SJSA1 (cell line): ENCODE data around the gene HK1. TPM values are rescaled to one million over a fixed set of nuclear protein-coding genes. Genes with fewer than 3 reads are reported as not detected.
A peak's percentile ranks its signal among the peaks of the same experiment; 100 is the strongest.
"Not testable (repeated sequence)": the region's sequence is repeated elsewhere in the genome, so short reads cannot be mapped to it uniquely, and the experiment has no call there.

Experiments used
- DNase-seq, 2 experiments: peaks; one replicate each; pipeline ENCODE4 v3.0.0-alpha.2; 2015 to 2020; ENCODE audit warnings: low spot score in 2 of 2, low read depth in 1 of 2
- H3K27ac ChIP-seq: fragments of 250-450 bp; sonication (Bioruptor Pico); 2 replicates; pipeline ENCODE4 v1.5.1; 2020; ENCODE audit warnings: mild to moderate bottlenecking, moderate library complexity
- H3K27me3 ChIP-seq: fragments of 250-450 bp; sonication (Bioruptor Pico); replicated peaks from 2 replicates; pipeline ENCODE4 v1.5.1; 2020; ENCODE audit warnings: mild to moderate bottlenecking, moderate library complexity
- H3K36me3 ChIP-seq: fragments of 250-450 bp; sonication (Bioruptor Pico); 2 replicates; pipeline ENCODE4 v1.5.1; 2020; ENCODE audit warnings: mild to moderate bottlenecking
- H3K4me1 ChIP-seq: fragments of 250-450 bp; sonication (Bioruptor Pico); replicated peaks from 2 replicates; pipeline ENCODE4 v1.6.1; 2021; ENCODE audit warnings: mild to moderate bottlenecking
- H3K4me3 ChIP-seq: fragments of 250-450 bp; sonication (Bioruptor Pico); 2 replicates; pipeline ENCODE4 v1.5.1; 2020; ENCODE audit warnings: mild to moderate bottlenecking
- H3K9me3 ChIP-seq: fragments of 250-450 bp; sonication (Bioruptor Pico); replicated peaks from 2 replicates; pipeline ENCODE4 v1.5.1; 2020; ENCODE audit warnings: mild to moderate bottlenecking
- total RNA-seq: library from RNA; depleted of rRNA; stranded (reverse); fragments of >200 nt; shearing (Covaris generic); gene quantifications from 2 replicates; pipeline ENCODE4 v1.2.3, GENCODE V29; 2014

The HK1 gene
- total RNA-seq, 1 experiment from 2014 or later: 53.1 TPM

- no peak overlapping the region for H3K27ac ChIP-seq
- no peak for DNase-seq
- no peaks in the 10 kb centered on the region for H3K27me3 ChIP-seq
- H3K4me3 ChIP-seq: no peak overlapping the region
- no peaks in the 10 kb centered on the region for H3K9me3 ChIP-seq
- peaks cover 32% of the 10 kb centered on the region for H3K4me1 ChIP-seq
- H3K36me3 ChIP-seq: peaks cover 18% of the 10 kb centered on the region
These were observed 42.9 kb downstream of the HK1 start for GRCh38 chr10:69321039-69321715.

- H3K4me1 ChIP-seq: peaks cover 37% of the 10 kb centered on the region
- no peak overlapping the region for H3K4me3 ChIP-seq
- no peaks in the 10 kb centered on the region for H3K27me3 ChIP-seq
- no peak for DNase-seq
- no peak overlapping the region for H3K27ac ChIP-seq
- peaks cover 18% of the 10 kb centered on the region for H3K36me3 ChIP-seq
- no peaks in the 10 kb centered on the region for H3K9me3 ChIP-seq
These were observed 43.6 kb downstream of the HK1 start for GRCh38 chr10:69321865-69322264.

GRCh38 chr10:69322346-69322745 lies 44.0 kb downstream of the HK1 start:
- DNase-seq, H3K27me3 ChIP-seq, H3K9me3 ChIP-seq, H3K4me3 ChIP-seq, H3K27ac ChIP-seq: not testable (repeated sequence)
- Histone ChIP-seq H3K36me3 (peaks cover 18% of the 10 kb centered on the region), H3K4me1 (peaks cover 36% of the 10 kb centered on the region)

DNA sequence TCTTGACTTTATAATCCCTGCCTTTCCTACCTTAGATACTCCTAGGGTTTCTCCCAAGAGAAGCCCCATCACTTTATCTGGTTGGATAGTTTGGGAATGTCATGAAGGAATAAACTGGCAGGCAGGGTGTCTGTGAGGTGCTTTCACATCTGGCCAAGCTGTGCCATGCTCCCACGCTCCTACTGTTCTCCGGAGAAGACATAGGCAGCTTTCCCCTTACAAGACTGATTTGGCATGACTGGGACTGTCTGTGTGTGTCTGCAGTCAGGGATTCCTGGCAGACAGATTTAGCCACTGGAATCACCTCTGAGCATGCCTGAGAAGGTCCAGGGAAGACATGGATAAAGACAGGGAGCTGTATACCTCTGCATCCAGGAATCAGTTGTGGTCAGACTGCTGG lies 45.3 kb downstream of the HK1 start:
- no peaks in the 10 kb centered on the region for H3K9me3 ChIP-seq
- H3K4me3 ChIP-seq: no peak overlapping the region
- H3K27me3 ChIP-seq: no peaks in the 10 kb centered on the region
- H3K4me1 ChIP-seq: peaks cover 24% of the 10 kb centered on the region
- no peak for DNase-seq
- no peak overlapping the region for H3K27ac ChIP-seq
- peaks cover 12% of the 10 kb centered on the region for H3K36me3 ChIP-seq

DNA sequence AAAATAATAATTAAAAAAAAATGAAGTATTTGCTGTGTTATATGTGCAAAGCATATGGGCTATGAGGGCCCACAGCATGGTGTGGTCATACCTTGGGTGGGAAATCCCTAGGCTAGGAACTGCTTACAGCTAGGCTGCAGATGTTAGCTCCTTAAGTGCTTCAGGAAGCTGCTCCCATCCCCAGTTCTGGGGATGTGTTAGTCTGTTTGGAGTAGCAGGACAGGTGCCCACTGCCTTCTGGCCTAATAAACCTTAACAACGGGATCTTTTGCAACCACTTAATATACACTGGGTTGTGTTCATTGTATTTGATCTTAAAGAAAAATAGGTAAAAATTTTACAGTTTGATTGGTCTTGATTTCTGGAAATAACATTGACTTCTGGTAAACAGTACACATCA lies 46.3 kb downstream of the HK1 start:
- H3K4me3 ChIP-seq: no peak overlapping the region
- H3K27ac ChIP-seq: no peak overlapping the region
- H3K36me3 ChIP-seq: peaks cover 6% of the 10 kb centered on the region
- H3K4me1 ChIP-seq: peaks cover 23% of the 10 kb centered on the region
- H3K9me3 ChIP-seq: no peaks in the 10 kb centered on the region
- DNase-seq: no peak
- no peaks in the 10 kb centered on the region for H3K27me3 ChIP-seq

DNA sequence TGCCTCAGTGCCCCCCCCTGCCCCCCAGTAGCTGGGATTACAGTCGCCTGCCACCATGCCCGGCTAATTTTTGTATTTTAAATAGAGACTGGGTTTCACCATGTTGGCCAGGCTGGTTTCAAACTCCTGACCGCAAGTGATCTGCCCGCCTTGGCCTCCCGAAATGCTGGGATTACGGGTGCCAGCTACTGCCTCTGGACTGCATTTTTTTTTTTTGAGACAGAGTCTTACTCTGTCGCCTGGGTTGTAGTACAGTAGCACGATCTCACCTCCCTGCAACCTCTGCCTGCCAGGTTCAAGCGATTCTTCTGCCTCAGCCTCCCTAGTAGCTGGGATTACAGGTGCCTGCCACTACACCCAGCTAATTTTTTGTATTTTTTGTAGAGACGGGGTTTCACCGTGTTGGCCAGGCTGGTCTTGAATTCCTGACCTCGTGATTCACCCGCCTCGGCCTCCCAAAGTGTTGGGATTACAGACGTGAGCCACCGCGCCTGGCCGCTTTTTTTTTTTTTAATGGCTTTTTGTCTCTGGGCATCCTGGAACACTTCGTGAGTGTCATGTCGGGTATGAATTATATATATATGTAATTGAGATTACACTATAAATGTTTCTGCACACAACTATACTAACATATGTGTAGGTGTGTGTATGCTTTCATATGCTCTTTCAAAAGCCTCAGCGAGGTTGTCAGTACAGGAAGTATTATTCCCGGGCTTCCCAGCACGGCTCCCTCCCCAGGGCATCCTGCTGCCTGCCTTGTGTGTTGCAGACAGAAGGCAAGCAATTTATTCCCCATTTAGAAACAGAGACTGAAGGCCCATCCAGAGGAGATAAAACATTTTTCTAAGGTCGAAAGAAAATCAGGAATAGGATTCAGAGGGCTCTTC lies 47.6 kb downstream of the HK1 start:
- H3K4me3 ChIP-seq, H3K36me3 ChIP-seq, H3K27ac ChIP-seq, H3K9me3 ChIP-seq, H3K27me3 ChIP-seq: not testable (repeated sequence)
- H3K4me1 ChIP-seq: peaks cover 13% of the 10 kb centered on the region
- peak; percentile 31 to 53 for DNase-seq

DNA sequence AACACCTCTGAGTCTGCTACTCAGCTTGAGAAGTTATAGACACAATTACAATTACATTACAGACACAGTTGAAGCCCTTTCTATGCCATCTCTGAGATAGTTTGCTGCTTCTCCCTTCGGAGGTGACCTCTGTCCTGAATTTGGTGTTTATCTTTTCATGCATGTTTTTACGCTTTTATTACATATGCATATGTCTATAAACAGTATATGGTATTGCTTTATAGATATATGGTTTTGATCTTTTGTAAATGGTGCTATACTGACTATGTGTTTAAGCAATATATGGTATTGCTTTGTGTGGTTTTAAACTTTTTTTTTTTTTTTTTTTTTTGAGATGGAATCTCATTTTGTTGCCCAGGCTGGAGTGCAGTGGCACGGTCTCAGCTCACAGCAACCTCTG lies 48.4 kb downstream of the HK1 start:
- Histone ChIP-seq H3K4me3 (no peak overlapping the region), H3K36me3 (no peaks in the 10 kb centered on the region), H3K27ac (no peak overlapping the region), H3K4me1 (peaks cover 13% of the 10 kb centered on the region), H3K27me3 (no peaks in the 10 kb centered on the region), H3K9me3 (no peaks in the 10 kb centered on the region)
- DNase-seq: no peak

GRCh38 chr10:69327463-69328379 lies 49.4 kb downstream of the HK1 start:
- H3K4me3 ChIP-seq: no peak overlapping the region
- H3K36me3 ChIP-seq: peaks cover 3% of the 10 kb centered on the region; the same call in 1 of the 2 replicates
- H3K4me1 ChIP-seq: peaks cover 13% of the 10 kb centered on the region
- H3K9me3 ChIP-seq: no peaks in the 10 kb centered on the region
- no peak overlapping the region for H3K27ac ChIP-seq
- DNase-seq: no peak
- H3K27me3 ChIP-seq: no peaks in the 10 kb centered on the region; the same call in 1 of the 2 replicates

DNA sequence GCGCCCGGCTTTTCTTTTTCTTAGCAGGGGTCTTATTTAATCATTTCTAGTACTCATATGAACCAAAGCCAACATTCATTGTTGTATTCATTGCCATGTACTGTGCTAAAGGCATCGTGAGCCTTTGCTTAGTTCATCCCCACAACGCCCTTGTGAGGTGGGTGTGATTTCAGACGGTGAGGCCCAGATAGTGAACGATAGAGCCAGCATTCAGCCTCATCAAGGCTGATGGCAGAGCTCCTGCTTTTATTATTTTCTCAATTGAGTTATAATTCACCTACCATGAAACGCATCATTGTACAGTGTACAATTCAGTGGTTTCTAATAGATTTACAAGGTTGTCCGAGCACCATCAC lies 50.1 kb downstream of the HK1 start:
- DNase-seq: no peak
- peaks cover 13% of the 10 kb centered on the region for H3K4me1 ChIP-seq
- peaks cover 3% of the 10 kb centered on the region; the same call in 1 of the 2 replicates for H3K36me3 ChIP-seq
- no peaks in the 10 kb centered on the region for H3K9me3 ChIP-seq
- no peaks in the 10 kb centered on the region; the same call in 1 of the 2 replicates for H3K27me3 ChIP-seq
- no peak overlapping the region for H3K27ac ChIP-seq
- H3K4me3 ChIP-seq: no peak overlapping the region

DNA sequence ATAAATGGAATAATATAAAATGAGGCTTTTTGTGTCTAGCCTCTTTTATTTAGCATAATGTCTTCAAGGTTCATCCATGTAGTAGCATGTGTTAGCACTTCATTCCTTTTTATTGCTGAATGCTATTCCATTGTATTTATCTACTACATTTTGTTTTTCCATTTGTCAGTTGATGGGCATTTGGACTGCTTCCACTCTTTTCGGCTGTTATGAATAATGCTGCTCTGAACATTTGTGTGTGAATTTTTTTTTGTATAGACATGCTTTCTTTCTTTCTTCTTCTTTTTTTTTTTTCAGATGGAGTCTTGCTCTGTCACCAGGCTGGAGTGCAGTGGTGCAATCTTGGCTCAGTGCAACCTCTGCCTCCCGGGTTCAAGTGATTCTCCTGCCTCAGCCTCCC lies 50.6 kb downstream of the HK1 start:
- peaks cover 13% of the 10 kb centered on the region for H3K4me1 ChIP-seq
- not testable (repeated sequence) for H3K27me3 ChIP-seq, H3K4me3 ChIP-seq, H3K27ac ChIP-seq, DNase-seq, H3K36me3 ChIP-seq, H3K9me3 ChIP-seq

GRCh38 chr10:69329721-69330178 lies 51.5 kb downstream of the HK1 start:
- Histone ChIP-seq H3K27me3 (no peaks in the 10 kb centered on the region; the same call in 1 of the 2 replicates), H3K4me3 (no peak overlapping the region), H3K4me1 (peaks cover 13% of the 10 kb centered on the region), H3K27ac (no peak overlapping the region), H3K9me3 (no peaks in the 10 kb centered on the region), H3K36me3 (peaks cover 3% of the 10 kb centered on the region; the same call in 1 of the 2 replicates)
- no peak for DNase-seq

DNA sequence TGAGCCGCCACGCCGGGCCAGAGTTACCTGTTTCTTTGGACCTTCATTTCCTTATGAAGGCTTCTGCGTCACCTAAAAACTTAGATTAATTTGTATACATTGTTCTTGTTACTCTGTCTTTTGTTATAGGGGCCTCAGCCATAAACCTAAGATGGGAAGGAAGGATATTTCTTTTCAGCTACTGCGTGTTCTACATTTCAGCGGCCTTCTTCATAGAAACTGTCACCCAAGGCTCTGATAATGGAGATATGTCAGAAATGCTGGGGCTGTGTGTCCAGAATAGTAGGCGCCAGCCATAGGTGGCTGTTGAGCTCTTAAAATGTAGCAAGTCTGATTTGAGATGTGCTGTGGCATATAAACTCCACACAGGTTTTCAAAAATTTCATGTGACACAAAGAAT lies 52.9 kb downstream of the HK1 start:
- Histone ChIP-seq H3K36me3 (peaks cover 3% of the 10 kb centered on the region; the same call in 1 of the 2 replicates), H3K4me3 (no peak overlapping the region), H3K27me3 (no peaks in the 10 kb centered on the region; the same call in 1 of the 2 replicates), H3K4me1 (peaks cover 4% of the 10 kb centered on the region), H3K27ac (no peak overlapping the region), H3K9me3 (no peaks in the 10 kb centered on the region)
- DNase-seq: no peak

- Histone ChIP-seq H3K9me3 (no peaks in the 10 kb centered on the region), H3K4me1 (no peaks in the 10 kb centered on the region), H3K27ac (no peak overlapping the region), H3K4me3 (no peak overlapping the region), H3K36me3 (peaks cover 3% of the 10 kb centered on the region; the same call in 1 of the 2 replicates), H3K27me3 (no peaks in the 10 kb centered on the region; the same call in 1 of the 2 replicates)
- no peak for DNase-seq
These were observed 54.1 kb downstream of the HK1 start for GRCh38 chr10:69332278-69333010.
